Endothelial cell of umbilical vein (primary cell): ENCODE measurements around the gene ANKMY1. TPM values are rescaled to one million over a fixed set of nuclear protein-coding genes. Genes with fewer than 3 reads are reported as not detected.
"Not testable (repeated sequence)": the region's sequence is repeated elsewhere in the genome, so short reads cannot be mapped to it uniquely, and the experiment has no call there.

Experiments
- BruUV-seq: library from RNA; stranded (reverse); fragments of 400-500 nt; replicated peaks from 2 replicates; lab custom pipeline; 2021; lab: Mats Ljungman, UMichigan
- CTCF ChIA-PET: fragments of 300-600, 350-600 bp; sonication (Branson Sonifier 250); formaldehyde crosslinking; loops from one replicate; lab custom pipeline; 2021; ENCODE audit warnings: antibody characterized with exemption, inconsistent platforms; lab: Charles Lee
- POLR2A ChIA-PET: fragments of 300-600, 350-600 bp; sonication (Branson Sonifier 250); formaldehyde crosslinking; loops from one replicate; lab custom pipeline; 2021; ENCODE audit warnings: antibody characterized with exemption, inconsistent platforms; lab: Charles Lee
- DNase-seq: peaks from one replicate; pipeline ENCODE4 v3.0.0-alpha.2; 2011; ENCODE audit warnings: low read depth, low spot score
- FAIRE-seq: peaks from 2 replicates; lab custom pipeline; 2011; peaks lifted over from hg19 to GRCh38; lab: Jason Lieb, UNC
- H2AFZ ChIP-seq: 2 replicates; pipeline ENCODE4 v1.6.0; 2012; ENCODE audit warnings: low read depth, low read length, control low read depth, inconsistent platforms
- H3K27ac ChIP-seq: 2 replicates; pipeline ENCODE4 v1.5.1; 2011; ENCODE audit warnings: low read depth, mild to moderate bottlenecking, control low read depth, low read length, moderate library complexity; ENCODE audit not compliant: insufficient read depth
- H3K27me3 ChIP-seq, 2 experiments: 2 replicates each; pipeline versions ENCODE4 v1.6.0 to v1.6.1; 2011; ENCODE audit warnings: low read length in 2 of 2, mixed read lengths in 1 of 2; ENCODE audit not compliant: control insufficient read depth in 2 of 2, insufficient read depth in 2 of 2
- H3K36me3 ChIP-seq, 2 experiments: 2 replicates in 1 of 2; 3 replicates in 1 of 2; pipeline ENCODE4 v1.5.1; 2011; ENCODE audit warnings: low read length in 2 of 2, mild to moderate bottlenecking in 1 of 2, moderate library complexity in 1 of 2; ENCODE audit not compliant: control insufficient read depth in 2 of 2, insufficient read depth in 2 of 2; ENCODE audit errors: extremely low read depth in 1 of 2
- H3K4me1 ChIP-seq: 3 replicates; pipeline ENCODE4 v1.5.1; 2011; ENCODE audit warnings: mild to moderate bottlenecking, low read length; ENCODE audit not compliant: control insufficient read depth, insufficient read depth; ENCODE audit errors: extremely low read depth
- H3K4me2 ChIP-seq: 2 replicates; pipeline ENCODE4 v1.6.1; 2011; ENCODE audit warnings: low read length, control low read depth, mixed read lengths; ENCODE audit not compliant: insufficient read depth
- H3K4me3 ChIP-seq, 3 experiments: fragments of 200-600 bp in 1 of 3; sonication (generic), shearing (Covaris generic) in 1 of 3; replicated peaks in 1 of 3; 2 replicates each; pipeline ENCODE4 v1.5.1; 2011 to 2016; ENCODE audit warnings: control low read depth in 3 of 3, low read length in 3 of 3, mild to moderate bottlenecking in 2 of 3, inconsistent platforms in 1 of 3, low read depth in 1 of 3, moderate library complexity in 1 of 3; ENCODE audit not compliant: insufficient read depth in 1 of 3
- H3K79me2 ChIP-seq: 2 replicates; pipeline ENCODE4 v1.6.0; 2012; ENCODE audit warnings: low read length, inconsistent platforms; ENCODE audit not compliant: control insufficient read depth, insufficient read depth
- H3K9ac ChIP-seq: replicated peaks from 2 replicates; pipeline ENCODE3; 2011; ENCODE audit warnings: low read length, control low read depth; ENCODE audit not compliant: insufficient read depth; ENCODE audit errors: extremely low read depth
- H3K9me1 ChIP-seq: replicated peaks from 3 replicates; pipeline ENCODE4 v1.6.0; 2011; ENCODE audit warnings: mild to moderate bottlenecking, low read length; ENCODE audit not compliant: control insufficient read depth, insufficient read depth; ENCODE audit errors: extremely low read depth
- H3K9me3 ChIP-seq: replicated peaks from 2 replicates; pipeline ENCODE4 v1.5.1; 2012; ENCODE audit warnings: low read length, inconsistent platforms; ENCODE audit not compliant: control insufficient read depth, insufficient read depth
- H4K20me1 ChIP-seq: replicated peaks from 2 replicates; pipeline ENCODE3; 2011; ENCODE audit warnings: mild to moderate bottlenecking, low read length; ENCODE audit not compliant: control insufficient read depth, insufficient read depth; ENCODE audit errors: extremely low read depth
- CTCF ChIP-seq, 2 donors: IDR thresholded peaks; 1 replicate in 1 of 2; 2 replicates in 1 of 2; pipeline ENCODE4 v1.5.1; 2011; ENCODE audit warnings: low read length in 2 of 2, mild to moderate bottlenecking in 2 of 2, moderate library complexity in 2 of 2, control low read depth in 1 of 2, inconsistent platforms in 1 of 2, low read depth in 1 of 2; ENCODE audit not compliant: insufficient read depth in 1 of 2; ENCODE audit errors: extremely low read depth in 1 of 2
- FOS ChIP-seq: IDR thresholded peaks from 2 replicates; pipeline ENCODE4 v1.6.1; 2011; ENCODE audit warnings: mild to moderate bottlenecking, low read length, moderate library complexity, borderline replicate concordance; ENCODE audit not compliant: insufficient read depth
- MAX ChIP-seq: IDR thresholded peaks from 2 replicates; pipeline ENCODE4 v1.6.1; 2011; ENCODE audit not compliant: insufficient read depth, insufficient read length
- MYC ChIP-seq: IDR thresholded peaks from one replicate; pipeline ENCODE4 v1.6.1; 2011; ENCODE audit warnings: mild to moderate bottlenecking, low read depth, low read length
- dilution Hi-C: fragments of 300-500 bp; cut with MboI; formaldehyde crosslinking; loops from one replicate; pipeline ENCODE4 v1.15.0; 2019; ENCODE audit warnings: low sequenced_read_pairs; ENCODE audit not compliant: extremely low pct_ligation_motif_present
- intact Hi-C: fragments of 100-400 bp; cut with micrococcal nuclease; formaldehyde crosslinking; loops from one replicate; pipeline ENCODE4 v1.10.0; 2022
- polyA plus RNA-seq, 4 experiments: library from polyadenylated mRNA; depleted of rRNA in 3 of 4; stranded (reverse) in 3 of 4; unstranded in 1 of 4; fragments of >200 nt; gene quantifications; 2 replicates each; pipeline versions ENCODE4 v1.2.1 to v1.2.3, GENCODE V29; 2011 to 2012; ENCODE audit warnings: missing spikeins in 1 of 4
- total RNA-seq: library from RNA; stranded (reverse); gene quantifications from 2 replicates; pipeline ENCODE4 v1.2.3, GENCODE V29; 2021

The ANKMY1 gene
- total and polyA plus RNA-seq, 2 donors (not counting 3 experiments of a cell fraction or from before 2014, with no cell fraction given), result 9.0 to 16.0 TPM

- intact Hi-C loops (no loop called here), dilution Hi-C loops (no loop called here)
- Histone ChIP-seq H3K9me3 (no peaks in the 10 kb centered on the region), H3K27me3 (no peaks in the 10 kb centered on the region), H3K79me2 (no peaks in the 10 kb centered on the region), H3K4me1 (no peaks in the 10 kb centered on the region), H3K27ac (no peak overlapping the region), H3K4me2 (no peak overlapping the region), H3K9me1 (no peaks in the 10 kb centered on the region), H3K9ac (no peak overlapping the region), H3K36me3 (peaks cover 0 to 2% of the 10 kb centered on the region in 2 experiments), H4K20me1 (no peaks in the 10 kb centered on the region), H3K4me3 (no peak overlapping the region), H2AFZ (no peak overlapping the region)
- BruUV-seq, result no TSS peak
- POLR2A ChIA-PET, result no interaction called here
- DNase-seq (no peak), FAIRE-seq (no peak)
- CTCF ChIA-PET, result no interaction called here
- TF ChIP-seq MAX, result no peak
- no peak for TF ChIP-seq CTCF (IDR thresholded peaks at IDR 0.05; ENCODE audit: extremely low read depth in 1 of 2, insufficient read depth in 1 of 2, low read depth in 1 of 2, low read length in 2 of 2)
- TF ChIP-seq MYC, result no peak
- TF ChIP-seq FOS, result no peak
Observed at GRCh38 chr2:240539906-240540305, 17.9 kb downstream of the ANKMY1 start.

GRCh38 chr2:240539101-240539500 lies 18.7 kb downstream of the ANKMY1 start:
- H3K36me3 ChIP-seq, BruUV-seq, H3K79me2 ChIP-seq, H3K27me3 ChIP-seq, H3K4me1 ChIP-seq, POLR2A ChIA-PET, FAIRE-seq, intact Hi-C loops, H3K9me1 ChIP-seq, H3K9me3 ChIP-seq, H3K4me2 ChIP-seq, H3K4me3 ChIP-seq, H4K20me1 ChIP-seq, dilution Hi-C loops, H3K9ac ChIP-seq, H2AFZ ChIP-seq, H3K27ac ChIP-seq, DNase-seq: not testable (repeated sequence)
- CTCF ChIA-PET, result interaction anchor here (0.6 to 1.8 kb wide), 2 partner anchors 25 to 296 kb away, joined by 4 read pairs; no protein-coding TSS in a partner anchor
